GM18951 (cell line): ENCODE measurements around the gene MAFF.
"Not testable (repeated sequence)": the region's sequence is repeated elsewhere in the genome, so short reads cannot be mapped to it uniquely, and the experiment has no call there.

ENCODE experiments used
- POLR2A ChIP-seq: IDR thresholded peaks from 4 replicates; pipeline ENCODE4 v1.6.1; 2011; ENCODE audit warnings: mild to moderate bottlenecking; ENCODE audit not compliant: insufficient read length, insufficient read depth; ENCODE audit errors: extremely low read depth
- in situ Hi-C: fragments of 300-500 bp; cut with MboI; formaldehyde crosslinking; loops from one replicate; pipeline ENCODE4 v1.12.0; 2022; ENCODE audit warnings: low sequenced_read_pairs, mixed read lengths, inconsistent platforms; ENCODE audit not compliant: unreplicated experiment

MAFF gene

DNA sequence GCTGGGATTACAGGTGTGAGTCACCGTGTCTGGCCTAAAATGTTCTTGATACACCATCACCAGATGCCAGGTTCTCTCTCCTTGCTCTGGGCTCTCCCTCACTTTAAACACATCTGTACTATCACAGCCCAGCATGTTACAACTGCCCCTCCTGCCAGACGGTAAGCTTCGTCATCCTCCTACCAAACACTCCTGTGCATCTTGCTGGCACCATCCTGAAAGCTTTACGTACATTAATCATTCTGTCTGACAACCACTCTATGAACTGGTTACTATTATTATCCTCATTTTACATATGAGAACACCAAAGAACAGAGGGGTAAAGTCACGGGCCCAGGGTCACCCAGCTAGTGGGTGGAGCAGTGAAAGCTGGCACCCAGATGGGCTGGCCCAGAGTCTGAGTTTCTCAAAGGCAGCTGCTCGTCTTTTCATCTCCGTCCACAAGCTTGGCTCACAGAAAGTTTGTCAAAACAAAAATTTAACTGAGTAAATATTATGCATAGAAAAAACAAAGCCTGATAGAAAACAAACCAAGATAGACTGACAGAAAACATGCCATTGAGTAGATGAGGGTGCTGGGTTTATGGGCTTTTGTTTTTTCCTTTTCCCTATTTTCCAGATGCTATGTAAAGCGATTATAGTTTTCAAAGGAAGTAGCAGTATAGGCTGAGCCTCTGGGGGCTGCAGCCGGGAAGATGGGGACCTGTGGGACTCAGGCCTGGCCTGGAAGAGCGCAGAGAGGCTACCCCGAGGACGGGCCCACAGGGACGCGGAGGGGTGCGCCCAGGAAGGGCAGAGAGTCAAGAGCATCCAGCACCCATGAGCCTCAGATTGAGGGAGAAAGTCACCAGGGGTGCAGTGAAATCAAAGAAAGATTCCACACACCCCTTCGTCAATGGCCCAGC lies 29.6 kb upstream of the MAFF start:
- in situ Hi-C loops, result no loop called here
- TF ChIP-seq POLR2A, result no peak

DNA sequence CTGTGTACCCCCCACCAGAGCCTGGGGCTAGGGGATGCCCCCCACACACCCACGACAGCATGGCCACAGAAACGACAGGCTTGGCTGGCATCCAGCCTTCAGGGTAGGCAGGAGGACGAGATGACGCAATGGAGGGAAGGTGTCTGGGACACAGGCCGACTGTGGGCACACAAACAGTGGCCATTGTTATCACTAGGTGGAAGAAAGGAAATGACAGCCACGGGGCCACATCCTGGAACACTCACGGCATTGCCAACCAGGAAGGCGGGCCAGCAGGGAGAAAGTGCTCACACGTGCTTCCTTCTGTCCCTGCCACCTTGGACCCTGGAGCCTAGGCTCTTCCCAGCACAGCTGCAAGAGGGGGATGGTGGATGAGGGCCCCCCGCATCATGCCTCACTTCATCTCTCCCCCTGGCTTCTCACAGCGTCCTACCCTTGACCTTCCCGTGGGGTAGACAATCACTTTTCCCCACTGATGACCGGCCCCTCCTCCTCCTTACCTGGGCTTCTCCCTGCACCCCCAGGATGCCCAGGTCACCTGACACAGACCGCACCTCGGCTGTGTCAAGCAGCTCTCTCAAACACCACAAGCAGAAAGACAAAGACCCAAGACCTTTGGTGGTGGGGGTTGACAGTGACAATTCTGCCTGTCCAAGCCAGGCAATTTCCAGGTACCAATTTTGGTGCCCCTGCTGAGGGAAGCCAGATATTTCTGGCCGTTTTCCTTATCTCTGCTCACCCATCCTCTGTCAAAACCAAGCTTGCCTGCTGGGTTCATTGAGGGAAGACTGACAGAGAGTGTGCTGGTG lies 28.8 kb upstream of the MAFF start:
- in situ Hi-C loops, result no loop called here
- TF ChIP-seq POLR2A, result no peak

DNA sequence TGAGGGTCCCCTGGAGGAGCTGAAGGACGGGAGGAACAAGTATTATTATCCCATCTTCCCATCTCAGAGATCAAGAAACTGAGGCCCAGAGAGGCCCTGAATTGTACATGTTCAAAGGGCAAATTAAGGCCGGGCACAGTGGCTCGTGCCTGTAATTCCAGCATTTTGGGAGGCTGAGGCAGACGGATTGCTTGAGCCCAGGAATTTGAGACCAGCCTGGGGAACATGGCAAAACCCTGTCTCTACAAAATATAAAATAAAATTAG lies 28.2 kb upstream of the MAFF start:
- in situ Hi-C loops, result no loop called here
- no peak for TF ChIP-seq POLR2A

DNA sequence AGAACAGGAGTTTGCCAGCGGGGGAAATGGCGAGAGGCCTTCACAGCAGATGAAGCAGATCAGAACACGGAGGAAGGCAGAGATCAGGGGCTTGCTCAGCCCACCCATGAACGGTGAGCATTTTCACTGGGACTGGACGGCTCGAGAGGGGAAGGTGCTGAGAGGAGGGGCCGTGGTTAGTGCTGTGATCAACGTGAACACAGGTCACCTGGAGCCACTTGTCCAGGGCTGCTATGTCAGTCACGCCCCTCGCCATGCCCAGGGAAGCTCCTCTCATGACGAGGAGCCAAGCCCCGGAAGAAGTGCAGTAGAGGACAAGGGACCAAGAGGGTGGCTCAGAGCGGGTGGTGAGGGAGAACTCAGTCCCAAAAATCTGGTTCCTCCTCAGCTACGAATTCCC lies 27.2 kb upstream of the MAFF start:
- in situ Hi-C loops, result no loop called here
- no peak for TF ChIP-seq POLR2A

DNA sequence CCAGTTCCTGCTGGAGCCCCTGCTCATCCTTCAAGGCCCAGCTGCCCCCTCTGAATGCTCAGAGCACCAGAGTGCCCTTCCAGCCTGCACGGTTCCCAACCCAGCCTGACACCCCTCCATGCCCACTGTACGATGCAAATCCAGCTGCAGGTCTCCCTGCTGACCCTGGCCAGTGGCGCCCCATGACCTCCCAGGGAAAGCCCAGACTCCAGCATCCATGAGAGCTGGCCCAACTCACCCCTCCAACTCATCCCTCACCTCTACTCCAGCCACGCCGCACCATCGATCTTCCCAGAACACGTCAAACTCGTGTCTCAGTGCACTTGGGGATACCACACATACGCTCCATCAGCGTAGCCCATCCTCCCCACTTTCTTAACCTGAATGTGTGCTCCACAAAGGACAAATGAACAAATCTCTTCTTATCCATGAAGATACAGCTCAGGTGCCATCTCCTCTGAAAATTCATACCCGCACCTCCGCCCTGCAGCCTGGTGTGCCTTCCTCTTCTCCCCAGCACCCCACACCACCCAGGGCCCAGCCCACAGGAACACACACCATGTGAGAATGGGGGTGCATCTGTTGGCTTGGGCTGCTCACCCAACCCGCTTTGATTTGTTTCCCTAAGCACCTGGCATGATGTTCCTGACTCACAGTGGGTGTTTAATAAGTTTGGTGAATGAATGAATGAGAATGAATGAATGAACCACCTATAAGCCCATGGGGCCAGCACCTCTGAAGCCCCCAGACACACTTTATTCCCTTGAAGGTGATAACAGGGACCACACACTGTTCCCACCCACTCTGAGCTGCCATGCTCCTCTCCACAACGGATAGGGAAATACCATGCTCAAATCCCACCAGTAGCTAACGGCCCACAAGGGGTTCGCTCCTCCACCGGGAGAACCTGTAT lies 26.3 kb upstream of the MAFF start:
- no peak for TF ChIP-seq POLR2A
- in situ Hi-C loops, result no loop called here

DNA sequence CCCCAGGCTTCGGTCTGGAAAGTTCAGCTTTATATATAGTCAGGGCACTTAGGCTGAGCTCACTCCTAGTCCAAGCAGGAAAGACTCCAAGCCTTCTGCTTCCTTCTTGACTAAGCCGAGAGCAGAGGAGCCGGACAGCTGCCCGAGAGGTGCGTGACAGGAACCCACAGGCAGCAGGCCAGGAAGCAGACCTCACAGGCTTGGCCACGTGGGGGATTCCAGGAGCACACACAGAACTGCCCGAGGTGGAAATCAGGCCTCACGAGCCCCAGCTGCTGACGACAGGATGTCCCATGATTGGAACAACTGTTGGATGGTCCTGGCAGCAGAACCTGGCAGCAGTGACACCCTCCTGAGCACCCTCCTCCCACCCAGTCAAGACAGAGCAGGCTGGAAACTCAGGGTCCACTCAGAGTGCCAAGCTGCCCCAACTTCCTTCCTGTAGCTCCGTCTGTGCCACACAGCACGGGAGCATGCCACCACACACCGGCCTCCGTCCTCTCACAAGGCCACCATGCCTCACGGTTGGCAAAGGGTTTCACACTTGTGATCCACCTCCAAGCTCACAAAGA lies 25.5 kb upstream of the MAFF start:
- in situ Hi-C loops, result no loop called here
- TF ChIP-seq POLR2A, result no peak

DNA sequence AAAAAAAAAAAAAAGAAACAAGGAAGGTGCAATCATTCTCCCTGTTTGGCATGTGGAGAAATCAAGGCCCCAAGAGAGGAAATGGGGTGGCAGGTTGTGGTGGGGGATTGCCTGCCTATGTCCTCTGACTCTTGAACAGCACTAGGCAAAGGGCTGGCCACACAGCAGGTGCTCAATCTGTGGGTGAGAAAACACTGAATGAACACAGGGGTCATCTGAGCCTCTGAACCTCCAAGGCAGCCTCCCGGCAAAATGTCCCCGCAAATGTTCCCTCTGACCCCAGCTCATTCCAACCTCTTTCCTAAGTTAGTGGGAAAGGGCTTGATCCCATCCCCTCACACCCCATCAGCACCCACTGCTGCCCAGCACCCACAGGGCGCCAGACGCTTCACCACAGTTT lies 24.8 kb upstream of the MAFF start:
- TF ChIP-seq POLR2A, result no peak
- in situ Hi-C loops, result no loop called here

DNA sequence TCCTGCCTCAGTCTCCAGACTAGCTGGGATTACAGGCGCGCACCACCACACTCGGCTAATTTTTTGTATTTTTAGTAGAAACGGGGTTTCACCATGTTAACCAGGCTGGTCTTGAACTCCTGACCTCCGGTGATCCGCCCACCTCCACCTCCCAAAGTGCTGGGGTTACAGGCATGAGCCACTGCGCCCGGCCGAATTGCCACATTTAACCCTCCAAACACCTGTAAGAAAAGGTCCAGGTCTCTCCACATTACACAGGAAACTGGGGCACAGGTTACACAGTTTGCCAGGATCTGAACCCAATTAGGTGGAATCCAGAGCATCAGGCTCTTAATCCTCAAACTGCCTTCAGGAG lies 24.2 kb upstream of the MAFF start:
- in situ Hi-C loops, result not testable (repeated sequence)

DNA sequence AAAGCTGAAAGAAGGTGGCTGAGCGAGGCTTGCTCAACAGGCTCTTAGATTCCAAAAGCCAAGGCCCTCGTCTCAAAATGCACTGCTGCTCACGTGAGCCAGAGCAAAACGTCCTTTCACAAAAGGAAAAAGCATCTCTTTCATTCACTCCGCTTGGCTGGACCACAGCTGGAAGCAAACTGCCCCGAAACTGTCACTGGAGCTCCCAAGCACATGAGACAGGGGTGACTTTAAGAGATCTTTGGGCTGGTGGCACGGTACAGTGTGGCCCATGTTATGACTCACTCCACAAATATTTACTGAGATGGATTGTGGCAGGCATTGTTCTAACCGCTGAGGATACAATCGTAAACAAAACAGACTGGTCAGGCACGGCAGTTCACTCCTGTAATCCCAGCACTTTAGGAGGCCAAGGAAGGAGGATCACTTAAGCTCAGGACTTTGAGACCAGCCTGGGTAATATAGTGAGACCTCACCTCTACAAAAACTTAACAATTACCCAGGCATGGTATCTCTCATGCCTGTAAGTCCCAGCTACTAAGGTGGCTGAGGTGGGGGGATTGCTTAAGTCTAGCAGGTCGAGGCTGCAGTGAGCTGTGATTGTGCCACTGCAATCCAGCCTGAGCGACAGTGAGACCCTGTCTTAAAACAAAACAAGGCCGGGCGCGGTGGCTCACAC lies 23.7 kb upstream of the MAFF start:
- in situ Hi-C loops, result no loop called here

DNA sequence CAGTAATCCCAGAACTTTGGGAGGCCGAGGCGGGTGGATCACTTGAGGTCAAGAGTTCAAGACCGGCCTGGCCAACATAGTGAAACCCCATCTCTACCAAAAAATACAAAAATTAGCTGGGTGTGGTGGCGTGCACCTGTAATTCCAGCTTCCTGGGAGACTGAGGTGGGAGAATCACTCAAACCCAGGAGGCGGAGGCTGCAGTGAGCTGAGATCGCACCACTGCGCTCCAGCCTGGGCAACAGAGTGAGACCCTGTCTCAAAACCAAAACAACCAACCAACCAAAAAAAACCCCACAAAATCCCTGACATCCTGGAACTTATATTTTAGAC lies 23.2 kb upstream of the MAFF start:
- in situ Hi-C loops, result not testable (repeated sequence)

More for the DNA sequence above, 23.7 kb upstream of the MAFF start:
- no peak for TF ChIP-seq POLR2A

DNA sequence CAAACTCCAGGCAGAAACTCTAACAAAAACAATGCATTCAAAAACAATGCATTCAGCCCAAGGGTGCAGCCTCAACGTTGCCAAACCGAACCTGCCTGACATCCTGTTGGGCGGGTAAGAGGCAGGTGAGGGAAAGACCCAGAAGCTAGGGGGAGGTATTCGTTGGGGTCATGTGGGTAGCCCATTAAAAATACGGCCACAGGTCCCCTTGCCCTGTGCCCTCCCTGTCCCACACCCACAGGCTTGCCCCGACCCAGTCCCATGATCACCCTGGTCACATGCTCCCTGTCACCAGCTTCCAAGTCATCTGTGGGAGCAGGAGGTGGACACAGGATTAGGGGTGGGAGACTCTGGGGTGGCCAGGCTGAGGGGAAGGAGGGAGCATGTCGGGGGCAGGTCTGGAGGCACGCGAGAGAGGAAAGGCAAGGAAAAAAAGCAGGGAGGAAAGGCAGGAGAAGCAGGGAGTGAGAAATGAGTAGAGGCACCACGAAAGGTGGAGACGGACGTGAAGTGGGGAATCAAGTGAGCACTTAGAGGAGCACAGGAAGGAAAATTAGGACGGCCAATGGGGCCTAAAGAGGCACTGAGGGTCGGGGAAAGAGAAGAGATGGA lies 20.8 kb upstream of the MAFF start:
- in situ Hi-C loops, result no loop called here

DNA sequence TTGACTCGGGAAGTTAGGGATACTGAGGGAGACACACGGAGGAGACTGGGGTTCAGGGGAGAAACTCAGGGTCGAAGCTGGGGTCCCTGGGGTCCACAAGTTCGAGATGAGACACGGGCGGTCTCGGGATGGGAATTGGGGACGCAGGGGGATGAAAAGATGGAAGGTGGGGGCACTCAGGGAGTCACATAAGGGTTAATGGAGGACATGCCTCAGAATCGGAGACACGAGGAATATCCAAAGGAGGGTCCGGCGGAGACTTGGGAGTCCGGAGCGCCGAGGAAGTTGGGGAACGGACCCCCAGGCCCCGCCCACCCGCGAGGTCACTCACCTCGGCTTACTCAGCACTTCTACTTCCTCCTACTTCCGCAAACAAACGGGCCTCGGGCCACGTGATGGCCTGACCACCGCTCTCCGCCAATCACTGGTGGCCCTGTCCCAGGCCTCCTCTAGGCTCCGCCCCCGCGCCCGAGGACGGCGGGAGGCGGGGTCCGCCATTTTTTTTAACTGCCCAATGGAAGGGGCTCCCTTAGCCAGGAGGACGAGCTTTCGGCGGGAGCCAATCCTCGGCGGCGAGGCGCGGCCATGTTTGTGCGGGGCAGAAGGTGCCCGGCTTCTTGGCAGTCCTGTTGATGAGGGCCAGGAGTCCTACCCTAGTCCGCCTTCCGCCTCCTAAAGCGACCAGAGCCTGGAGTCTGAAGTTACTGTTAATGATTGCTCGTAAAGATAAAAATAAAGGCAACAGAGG lies 20.2 kb upstream of the MAFF start, which contains the start of gene PLA2G6:
Gene PLA2G6, minus strand, starts transcription at position 378 of the 748 bp plus-strand sequence. CDS start 12,404 bp downstream, outside the sequence.
- peak; percentile 69 for TF ChIP-seq POLR2A
- in situ Hi-C loops, result no loop called here

More for the DNA sequence above, 20.8 kb upstream of the MAFF start:
- no peak for TF ChIP-seq POLR2A

DNA sequence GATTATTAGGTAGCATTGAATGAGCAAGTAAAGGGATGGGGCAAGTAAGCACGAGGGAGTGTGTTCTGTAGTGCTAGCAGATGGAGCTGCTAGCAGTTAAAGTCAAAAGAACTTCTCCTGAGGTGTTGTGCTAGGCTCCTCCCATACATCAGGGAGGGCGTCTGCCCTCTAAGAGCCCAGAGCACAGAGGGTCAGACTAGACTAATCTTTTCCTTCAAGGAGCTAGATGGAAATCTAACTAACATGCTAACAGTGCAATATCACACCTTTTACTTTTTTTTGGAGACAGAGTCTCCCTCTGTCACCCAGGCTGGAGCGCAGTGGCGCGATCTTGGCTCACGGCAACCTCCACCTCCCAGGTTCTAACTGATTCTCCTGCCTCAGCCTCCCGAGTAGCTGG lies 17.0 kb upstream of the MAFF start:
- no peak for TF ChIP-seq POLR2A
- in situ Hi-C loops, result no loop called here
